Stimulated activated CD4-positive, alpha-beta T cell treated with anti-CD3 and anti-CD28 coated beads, Interleukin-4, amount 100 ng/mL, for 1 hour (primary cell): ENCODE data around the gene ZMYND8.
A peak's percentile ranks its signal among the peaks of the same experiment; 100 is the strongest.
"Not testable (repeated sequence)": the region's sequence is repeated elsewhere in the genome, so short reads cannot be mapped to it uniquely, and the experiment has no call there.

Experiments
- DNase-seq: peaks from one replicate; pipeline ENCODE4 v3.0.0-alpha.2; 2020

ZMYND8 gene

GRCh38 chr20:47196091-47197081, 160.1 kb downstream of the ZMYND8 start:
- peak; percentile 78 for DNase-seq

GRCh38 chr20:47195573-47195972, 160.9 kb downstream of the ZMYND8 start:
- DNase-seq, result no peak

GRCh38 chr20:47191956-47192355, 164.5 kb downstream of the ZMYND8 start:
- DNase-seq, result no peak

- DNase-seq, result no peak
Observed at GRCh38 chr20:47191074-47191673, 165.3 kb downstream of the ZMYND8 start.

- DNase-seq, result no peak
Observed at GRCh38 chr20:47189060-47189459, 167.4 kb downstream of the ZMYND8 start.

- DNase-seq, result no peak
Observed at GRCh38 chr20:47188540-47188939, 168.0 kb downstream of the ZMYND8 start.

GRCh38 chr20:47187450-47188195, 168.9 kb downstream of the ZMYND8 start:
- no peak for DNase-seq

- no peak for DNase-seq
Observed at GRCh38 chr20:47183367-47183766, 173.1 kb downstream of the ZMYND8 start.

- no peak for DNase-seq
Observed at GRCh38 chr20:47181056-47181862, 175.2 kb downstream of the ZMYND8 start.

GRCh38 chr20:47179267-47179666, 177.2 kb downstream of the ZMYND8 start:
- no peak for DNase-seq

GRCh38 chr20:47178851-47179250, 177.6 kb downstream of the ZMYND8 start:
- DNase-seq, result no peak

GRCh38 chr20:47178277-47178676, 178.2 kb downstream of the ZMYND8 start:
- no peak for DNase-seq

- DNase-seq, result not testable (repeated sequence)
Observed at GRCh38 chr20:47176217-47176616, 180.3 kb downstream of the ZMYND8 start.

GRCh38 chr20:47175493-47175892, 181.0 kb downstream of the ZMYND8 start:
- DNase-seq, result no peak

- no peak for DNase-seq
Observed at GRCh38 chr20:47174456-47175243, 181.8 kb downstream of the ZMYND8 start.

- DNase-seq, result no peak
Observed at GRCh38 chr20:47173596-47174216, 182.8 kb downstream of the ZMYND8 start.

- DNase-seq, result no peak
Observed at GRCh38 chr20:47172579-47172978, 183.9 kb downstream of the ZMYND8 start.

- DNase-seq, result no peak
Observed at GRCh38 chr20:47167846-47168245, 188.7 kb downstream of the ZMYND8 start.

GRCh38 chr20:47165376-47165865, 191.1 kb downstream of the ZMYND8 start:
- DNase-seq, result no peak

- DNase-seq, result no peak
Observed at GRCh38 chr20:47164140-47164539, 192.4 kb downstream of the ZMYND8 start.

GRCh38 chr20:47161411-47161810, 195.1 kb downstream of the ZMYND8 start:
- DNase-seq, result no peak
